Measurements from ENCODE around the gene FRRS1L.
A peak's percentile ranks its signal among the peaks of the same experiment; 100 is the strongest.

Gene FRRS1L, protein sequence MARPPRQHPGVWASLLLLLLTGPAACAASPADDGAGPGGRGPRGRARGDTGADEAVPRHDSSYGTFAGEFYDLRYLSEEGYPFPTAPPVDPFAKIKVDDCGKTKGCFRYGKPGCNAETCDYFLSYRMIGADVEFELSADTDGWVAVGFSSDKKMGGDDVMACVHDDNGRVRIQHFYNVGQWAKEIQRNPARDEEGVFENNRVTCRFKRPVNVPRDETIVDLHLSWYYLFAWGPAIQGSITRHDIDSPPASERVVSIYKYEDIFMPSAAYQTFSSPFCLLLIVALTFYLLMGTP

DNA sequence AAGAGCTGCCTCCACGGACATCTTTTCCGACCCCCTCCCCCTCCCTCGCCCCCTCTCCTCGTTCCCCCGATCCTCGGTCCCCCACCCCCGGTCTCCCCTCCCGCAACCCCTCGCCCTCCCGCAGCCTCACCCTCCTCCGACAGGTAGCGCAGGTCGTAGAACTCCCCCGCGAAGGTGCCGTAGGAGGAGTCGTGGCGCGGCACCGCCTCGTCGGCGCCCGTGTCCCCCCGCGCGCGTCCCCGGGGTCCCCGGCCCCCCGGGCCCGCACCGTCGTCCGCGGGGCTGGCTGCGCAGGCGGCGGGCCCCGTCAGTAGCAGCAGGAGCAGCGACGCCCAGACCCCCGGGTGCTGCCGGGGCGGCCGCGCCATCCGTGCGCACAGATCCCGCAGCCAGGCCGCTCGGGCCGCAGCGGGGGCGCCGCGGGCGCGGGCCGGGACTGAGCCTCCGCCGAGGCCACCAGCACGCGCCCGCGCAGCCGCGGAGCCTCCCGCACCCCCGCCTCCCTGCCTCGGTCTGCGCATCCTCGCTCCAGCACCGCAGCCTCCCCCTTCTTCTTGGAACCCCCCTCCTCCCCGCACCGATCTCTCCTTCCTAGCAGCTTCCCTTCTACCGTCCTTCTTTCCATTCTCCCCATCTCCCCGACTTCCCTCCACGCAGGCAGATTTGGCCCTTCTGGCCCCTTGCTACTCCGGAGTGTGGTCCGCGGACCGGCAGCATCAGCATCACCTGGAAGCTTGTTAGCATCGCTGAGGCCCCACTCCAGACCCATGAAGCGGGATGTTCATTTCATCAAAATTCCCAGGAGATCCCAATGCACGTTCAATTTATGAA lies at the start of gene FRRS1L:
TSS of gene FRRS1L (minus strand) at position 479 of the 831 bp plus-strand sequence. CDS start at position 368, 111 bp downstream.
- DNase-seq (ENCODE audit: low read depth in 2 of 2), result no peak
- TF ChIP-seq, protein P1, sequence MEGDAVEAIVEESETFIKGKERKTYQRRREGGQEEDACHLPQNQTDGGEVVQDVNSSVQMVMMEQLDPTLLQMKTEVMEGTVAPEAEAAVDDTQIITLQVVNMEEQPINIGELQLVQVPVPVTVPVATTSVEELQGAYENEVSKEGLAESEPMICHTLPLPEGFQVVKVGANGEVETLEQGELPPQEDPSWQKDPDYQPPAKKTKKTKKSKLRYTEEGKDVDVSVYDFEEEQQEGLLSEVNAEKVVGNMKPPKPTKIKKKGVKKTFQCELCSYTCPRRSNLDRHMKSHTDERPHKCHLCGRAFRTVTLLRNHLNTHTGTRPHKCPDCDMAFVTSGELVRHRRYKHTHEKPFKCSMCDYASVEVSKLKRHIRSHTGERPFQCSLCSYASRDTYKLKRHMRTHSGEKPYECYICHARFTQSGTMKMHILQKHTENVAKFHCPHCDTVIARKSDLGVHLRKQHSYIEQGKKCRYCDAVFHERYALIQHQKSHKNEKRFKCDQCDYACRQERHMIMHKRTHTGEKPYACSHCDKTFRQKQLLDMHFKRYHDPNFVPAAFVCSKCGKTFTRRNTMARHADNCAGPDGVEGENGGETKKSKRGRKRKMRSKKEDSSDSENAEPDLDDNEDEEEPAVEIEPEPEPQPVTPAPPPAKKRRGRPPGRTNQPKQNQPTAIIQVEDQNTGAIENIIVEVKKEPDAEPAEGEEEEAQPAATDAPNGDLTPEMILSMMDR (IDR thresholded peaks at IDR 0.05; ENCODE audit: low read depth, low read length), result no peak
- peak within 1 kb of the TSS in 1 of 2 donors; percentile 8 for H3K4me3 ChIP-seq (replicated peaks in 1 of 2; ENCODE audit: low read depth in 2 of 2, low read length in 2 of 2)

- no peak for DNase-seq (ENCODE audit: low read depth in 2 of 2)
- no peak overlapping the region for H3K4me3 ChIP-seq (replicated peaks in 1 of 2; ENCODE audit: low read depth in 2 of 2, low read length in 2 of 2)
- TF ChIP-seq, protein P1 (IDR thresholded peaks at IDR 0.05; ENCODE audit: low read depth, low read length), result no peak
These were observed 47.4 kb upstream of the FRRS1L start for GRCh38 chr9:109214414-109214813.

DNA sequence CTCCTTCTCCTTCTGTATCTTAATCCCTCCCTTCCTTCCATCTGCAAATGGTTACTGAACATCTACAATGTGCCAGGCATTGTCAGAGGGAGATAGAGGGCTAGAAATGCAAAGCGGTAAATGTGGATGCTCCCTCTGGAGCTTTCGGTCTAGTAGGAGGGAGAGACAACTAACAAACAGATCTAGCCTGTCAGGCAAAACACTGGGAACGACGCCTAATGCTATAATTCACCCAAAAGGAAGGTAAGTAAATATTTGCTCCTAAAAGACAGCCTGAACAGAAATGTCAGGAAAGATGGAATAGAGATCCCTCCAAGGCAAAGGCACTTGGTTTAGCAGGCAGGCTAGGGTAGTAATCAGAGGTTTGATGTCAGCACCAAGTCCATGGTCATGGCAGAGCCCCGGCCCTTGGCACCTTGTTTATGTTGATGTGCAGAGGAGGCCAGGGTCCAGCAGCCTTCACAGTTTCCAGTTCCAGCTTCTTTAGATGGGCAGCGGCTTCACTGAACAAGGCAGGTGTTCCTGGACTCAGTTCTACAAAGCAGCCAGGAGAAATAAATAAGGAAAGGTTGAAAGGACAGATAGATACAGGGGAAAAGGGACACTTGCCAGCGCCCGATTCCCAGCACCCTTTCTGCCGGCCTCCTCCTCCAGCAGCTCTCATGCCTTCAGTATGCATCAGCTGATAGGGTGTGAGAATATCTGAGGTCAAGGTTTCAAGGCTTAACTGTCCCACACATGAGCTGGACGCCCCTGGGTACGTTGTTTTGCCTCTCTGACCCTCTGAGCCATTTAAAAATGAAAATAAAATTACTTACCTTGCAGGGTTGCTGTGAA lies 46.5 kb upstream of the FRRS1L start:
- no peak for DNase-seq (ENCODE audit: low read depth in 2 of 2)
- TF ChIP-seq, protein P1 (IDR thresholded peaks at IDR 0.05; ENCODE audit: low read depth, low read length), result no peak
- no peak overlapping the region for H3K4me3 ChIP-seq (replicated peaks in 1 of 2; ENCODE audit: low read depth in 2 of 2, low read length in 2 of 2)

GRCh38 chr9:109212768-109213167 lies 45.7 kb upstream of the FRRS1L start:
- DNase-seq (ENCODE audit: low read depth in 2 of 2), result no peak
- H3K4me3 ChIP-seq (replicated peaks in 1 of 2; ENCODE audit: low read depth in 2 of 2, low read length in 2 of 2), result no peak overlapping the region
- TF ChIP-seq, protein P1 (IDR thresholded peaks at IDR 0.05; ENCODE audit: low read depth, low read length), result no peak

GRCh38 chr9:109206670-109207069 lies 39.6 kb upstream of the FRRS1L start:
- DNase-seq (ENCODE audit: low read depth in 2 of 2), result peak in 1 of 2 donors; percentile 30
- TF ChIP-seq, protein P1 (IDR thresholded peaks at IDR 0.05; ENCODE audit: low read depth, low read length), result peak; percentile 36

GRCh38 chr9:109205526-109205925 lies 38.5 kb upstream of the FRRS1L start:
- TF ChIP-seq, protein P1 (IDR thresholded peaks at IDR 0.05; ENCODE audit: low read depth, low read length), result no peak
- DNase-seq (ENCODE audit: low read depth in 2 of 2), result no peak
- no peak overlapping the region for H3K4me3 ChIP-seq (replicated peaks in 1 of 2; ENCODE audit: low read depth in 2 of 2, low read length in 2 of 2)

More at GRCh38 chr9:109206670-109207069, 39.6 kb upstream of the FRRS1L start:
- no peak overlapping the region for H3K4me3 ChIP-seq (replicated peaks in 1 of 2; ENCODE audit: low read depth in 2 of 2, low read length in 2 of 2)
